Astrocyte of the hippocampus (primary cell): Measurements from ENCODE around the gene MACROD2.

ENCODE experiments used
- DNase-seq: peaks from one replicate; pipeline ENCODE4 v3.0.0; 2011; ENCODE audit warnings: low read depth, low spot score

The MACROD2 gene

GRCh38 chr20:14707026-14707680 is 711.8 kb downstream of the MACROD2 start:
- DNase-seq: no peak

- no peak for DNase-seq
Observed at GRCh38 chr20:14707865-14708596, 712.7 kb downstream of the MACROD2 start.

- no peak for DNase-seq
Observed at GRCh38 chr20:14709439-14709838, 714.1 kb downstream of the MACROD2 start.

- no peak for DNase-seq
Observed at GRCh38 chr20:14710951-14711350, 715.6 kb downstream of the MACROD2 start.

GRCh38 chr20:14711652-14712051 is 716.3 kb downstream of the MACROD2 start:
- DNase-seq: peak; percentile 46

- DNase-seq: peak; percentile 87
Observed at GRCh38 chr20:14712302-14712739, 717.0 kb downstream of the MACROD2 start.

GRCh38 chr20:14715400-14715799 is 720.1 kb downstream of the MACROD2 start:
- DNase-seq: no peak

GRCh38 chr20:14716351-14716801 is 721.1 kb downstream of the MACROD2 start:
- DNase-seq: no peak

- no peak for DNase-seq
Observed at GRCh38 chr20:14717134-14717999, 722.1 kb downstream of the MACROD2 start.

GRCh38 chr20:14720251-14720650 is 724.9 kb downstream of the MACROD2 start:
- DNase-seq: no peak

GRCh38 chr20:14721926-14722452 is 726.7 kb downstream of the MACROD2 start:
- DNase-seq: no peak

GRCh38 chr20:14723614-14724013 is 728.3 kb downstream of the MACROD2 start:
- DNase-seq: no peak

- DNase-seq: no peak
Observed at GRCh38 chr20:14724036-14724435, 728.7 kb downstream of the MACROD2 start.

- no peak for DNase-seq
Observed at GRCh38 chr20:14724468-14724867, 729.2 kb downstream of the MACROD2 start.

GRCh38 chr20:14726591-14726990 is 731.3 kb downstream of the MACROD2 start:
- DNase-seq: no peak

- no peak for DNase-seq
Observed at GRCh38 chr20:14727485-14728150, 732.3 kb downstream of the MACROD2 start.

- DNase-seq: no peak
Observed at GRCh38 chr20:14729390-14729789, 734.1 kb downstream of the MACROD2 start.

GRCh38 chr20:14732343-14732742 is 737.0 kb downstream of the MACROD2 start:
- no peak for DNase-seq

GRCh38 chr20:14732996-14733395 is 737.7 kb downstream of the MACROD2 start:
- DNase-seq: no peak

- no peak for DNase-seq
Observed at GRCh38 chr20:14740380-14740779, 745.1 kb downstream of the MACROD2 start.

- DNase-seq: no peak
Observed at GRCh38 chr20:14741616-14742015, 746.3 kb downstream of the MACROD2 start.
